A204.1 (cell line): ENCODE data around the gene VMP1.
A peak's percentile ranks its signal among the peaks of the same experiment; 100 is the strongest.
"Not testable (repeated sequence)": the region's sequence is repeated elsewhere in the genome, so short reads cannot be mapped to it uniquely, and the experiment has no call there.

Experiments used
- FAIRE-seq: peaks from 2 replicates; lab custom pipeline; 2012; peaks lifted over from hg19 to GRCh38; lab: Jason Lieb, UNC

Gene VMP1

GRCh38 chr17:59841882-59842263, 134.4 kb downstream of the VMP1 start:
- FAIRE-seq: not testable (repeated sequence)

- peak; percentile 30 for FAIRE-seq
Measured at GRCh38 chr17:59842901-59843652, 135.6 kb downstream of the VMP1 start.

GRCh38 chr17:59844884-59845594, 137.6 kb downstream of the VMP1 start:
- no peak for FAIRE-seq

GRCh38 chr17:59845595-59846393, 138.3 kb downstream of the VMP1 start:
- no peak for FAIRE-seq

GRCh38 chr17:59846394-59847165, 139.1 kb downstream of the VMP1 start:
- peak; percentile 95 for FAIRE-seq

- FAIRE-seq: no peak
Measured at GRCh38 chr17:59848385-59848668, 140.9 kb downstream of the VMP1 start.

GRCh38 chr17:59848778-59849177, 141.3 kb downstream of the VMP1 start:
- no peak for FAIRE-seq

- not testable (repeated sequence) for FAIRE-seq
Measured at GRCh38 chr17:59850311-59850710, 142.9 kb downstream of the VMP1 start.

- FAIRE-seq: peak; percentile 80
Measured at GRCh38 chr17:59851439-59852375, 144.3 kb downstream of the VMP1 start.

- not testable (repeated sequence) for FAIRE-seq
Measured at GRCh38 chr17:59852847-59853167, 145.4 kb downstream of the VMP1 start.

- peak; percentile 96 for FAIRE-seq
Measured at GRCh38 chr17:59853168-59853918, 145.9 kb downstream of the VMP1 start.

- FAIRE-seq: not testable (repeated sequence)
Measured at GRCh38 chr17:59853919-59854729, 146.7 kb downstream of the VMP1 start.

- FAIRE-seq: peak; percentile 69
Measured at GRCh38 chr17:59856859-59857794, 149.7 kb downstream of the VMP1 start.

GRCh38 chr17:59858167-59858816, 150.8 kb downstream of the VMP1 start:
- peak; percentile 97 for FAIRE-seq

GRCh38 chr17:59858932-59859331, 151.5 kb downstream of the VMP1 start:
- FAIRE-seq: no peak

GRCh38 chr17:59859444-59860025, 152.1 kb downstream of the VMP1 start:
- FAIRE-seq: peak; percentile 99

GRCh38 chr17:59863616-59864015, 156.2 kb downstream of the VMP1 start:
- FAIRE-seq: no peak

- FAIRE-seq: no peak
Measured at GRCh38 chr17:59869941-59870218, 162.4 kb downstream of the VMP1 start.
